Measurements from ENCODE around the gene ERFE. TPM values are rescaled to one million over a fixed set of nuclear protein-coding genes. Genes with fewer than 3 reads are reported as not detected.

ERFE gene
- total RNA-seq, 1 experiment from 2014 or later: 4.5 TPM

GRCh38 chr2:238154570-238154969 is 4.2 kb upstream of the ERFE start:
- no peaks in the 10 kb centered on the region for H3K36me3 Mint-ChIP-seq
- H3K4me3 Mint-ChIP-seq: no peak overlapping the region
- TF ChIP-seq PRRX2 (CRISPR knock-in tag; IDR thresholded peaks at IDR 0.05): no peak
- TF ChIP-seq MXD4 (CRISPR knock-in tag; IDR thresholded peaks at IDR 0.05; ENCODE audit: borderline replicate concordance): no peak
- no peak for TF ChIP-seq SMAD4 (CRISPR knock-in tag; IDR thresholded peaks at IDR 0.05)
- no peak for TF ChIP-seq IRF1 (CRISPR knock-in tag; IDR thresholded peaks at IDR 0.05)
- no peak for TF ChIP-seq ZNF281 (CRISPR knock-in tag; IDR thresholded peaks at IDR 0.05)
- no peak for TF ChIP-seq ZNF512 (CRISPR knock-in tag; IDR thresholded peaks at IDR 0.05; ENCODE audit: borderline replicate concordance)
- no peak for TF ChIP-seq ZSCAN18 (CRISPR knock-in tag; IDR thresholded peaks at IDR 0.05)
- no peak for TF ChIP-seq JUN (CRISPR knock-in tag; IDR thresholded peaks at IDR 0.05)
- TF ChIP-seq ZNF219 (CRISPR knock-in tag; IDR thresholded peaks at IDR 0.05; ENCODE audit: borderline replicate concordance): no peak
- TF ChIP-seq GRHL2 (CRISPR knock-in tag; IDR thresholded peaks at IDR 0.05; ENCODE audit: insufficient replicate concordance, severe bottlenecking): no peak
- no peak for TF ChIP-seq STAT6 (CRISPR knock-in tag; conservative IDR thresholded peaks at IDR 0.05; ENCODE audit: low read depth)
- TF ChIP-seq ETV6 (CRISPR knock-in tag; IDR thresholded peaks at IDR 0.05): no peak
- TF ChIP-seq ARID4B (CRISPR knock-in tag; IDR thresholded peaks at IDR 0.05; ENCODE audit: borderline replicate concordance): no peak
- TF ChIP-seq MAX (CRISPR knock-in tag; IDR thresholded peaks at IDR 0.05): no peak
- H3K27me3 Mint-ChIP-seq (ENCODE audit: low read depth): peaks cover 13% of the 10 kb centered on the region
- peaks cover 14% of the 10 kb centered on the region for H3K4me1 Mint-ChIP-seq
- ChIA-PET CTCF (interaction anchor here (0.7 to 5.8 kb wide), 2 partner anchors 15 to 109 kb away, joined by 3 to 36 read pairs; no protein-coding TSS in a partner anchor), POLR2A (no interaction called here)
- ATAC-seq (no peak), DNase-seq (ENCODE audit: low spot score) (no peak)
- peaks cover 8% of the 10 kb centered on the region for H3K9me3 Mint-ChIP-seq
- no peak overlapping the region for H3K27ac Mint-ChIP-seq

Measured in WTC11 (cell line).